GM19043 (cell line): ENCODE measurements around the gene IZUMO3.
"Not testable (repeated sequence)": the region's sequence is repeated elsewhere in the genome, so short reads cannot be mapped to it uniquely, and the experiment has no call there.

Experiments
- ATAC-seq: cut with Tn5 transposase; IDR thresholded peaks from one replicate; pipeline ENCODE4 v1.9.1; 2021; ENCODE audit warnings: low read depth; ENCODE audit not compliant: unreplicated experiment

Gene IZUMO3, protein sequence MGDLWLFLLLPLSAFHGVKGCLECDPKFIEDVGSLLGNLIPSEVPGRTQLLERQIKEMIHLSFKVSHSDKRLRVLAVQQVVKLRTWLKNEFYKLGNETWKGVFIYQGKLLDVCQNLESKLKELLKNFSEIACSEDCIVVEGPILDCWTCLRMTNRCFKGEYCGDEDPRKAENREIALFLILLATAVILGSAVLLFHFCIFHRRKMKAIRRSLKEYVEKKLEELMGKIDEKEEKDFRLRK

DNA sequence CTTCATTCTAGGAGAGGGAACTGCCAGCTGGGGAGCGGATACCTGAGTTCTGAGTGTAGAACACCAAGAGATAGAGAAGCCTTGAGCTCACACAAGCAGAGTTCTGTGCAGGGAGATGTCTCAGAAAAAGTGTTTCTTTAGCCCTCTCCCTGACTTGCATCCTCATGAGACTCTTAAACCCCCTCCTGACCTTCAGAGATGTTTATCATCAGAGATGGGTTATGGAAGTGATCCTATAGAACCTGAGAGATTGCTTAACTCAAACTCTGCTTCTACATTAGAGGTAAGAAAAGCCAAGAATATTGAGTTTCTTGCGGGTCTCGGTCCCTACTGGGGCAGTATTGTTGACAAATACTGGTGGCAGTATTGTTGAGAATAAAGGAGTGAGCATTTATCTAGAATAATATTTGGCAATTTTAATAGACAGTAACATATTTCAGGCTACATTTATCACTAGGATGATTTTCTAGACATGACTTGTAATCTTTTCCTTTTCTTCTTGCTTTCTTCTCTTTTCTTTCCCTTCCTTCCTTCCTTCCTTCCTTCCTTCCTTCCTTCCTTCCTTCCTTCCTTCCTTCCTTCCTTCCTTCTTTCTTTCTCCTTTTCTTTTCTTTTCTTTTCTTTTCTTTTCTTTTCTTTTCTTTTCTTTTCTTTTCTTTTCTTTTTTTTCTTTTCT, at the start of gene IZUMO3:
IZUMO3 (minus strand) TSS at position 51 of the 676 bp plus-strand sequence. CDS start 248 bp downstream, outside the sequence.
- ATAC-seq, result no peak

DNA sequence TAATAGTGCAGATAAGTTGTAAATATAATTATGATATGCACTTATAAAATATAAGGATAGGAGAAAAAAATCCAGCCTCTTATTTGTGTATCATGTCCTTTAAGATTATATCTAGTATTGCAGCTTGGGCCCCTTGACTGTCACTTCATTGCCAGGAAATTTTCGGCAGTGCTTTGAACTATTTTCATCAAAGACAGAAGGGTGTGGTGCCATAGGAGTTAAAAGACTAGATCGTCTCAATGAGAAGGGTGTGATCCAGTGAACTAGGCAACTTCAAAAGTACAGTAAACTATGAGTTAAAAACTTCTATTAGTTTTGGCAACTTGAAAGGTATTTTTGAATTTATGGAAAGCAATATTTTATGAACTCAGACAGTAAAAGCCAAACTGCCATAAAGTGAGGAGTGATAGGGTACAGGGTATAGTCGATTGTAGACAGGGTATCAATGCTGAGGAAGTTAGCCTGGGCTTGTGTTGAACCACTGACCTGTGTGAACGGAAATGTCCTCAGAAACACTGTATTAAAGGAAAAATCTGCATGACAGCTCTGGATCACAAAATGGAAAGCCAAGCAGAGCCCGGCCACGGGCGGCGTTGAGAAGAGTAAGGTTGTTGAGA, 48.6 kb upstream of the IZUMO3 start:
- ATAC-seq, result no peak

DNA sequence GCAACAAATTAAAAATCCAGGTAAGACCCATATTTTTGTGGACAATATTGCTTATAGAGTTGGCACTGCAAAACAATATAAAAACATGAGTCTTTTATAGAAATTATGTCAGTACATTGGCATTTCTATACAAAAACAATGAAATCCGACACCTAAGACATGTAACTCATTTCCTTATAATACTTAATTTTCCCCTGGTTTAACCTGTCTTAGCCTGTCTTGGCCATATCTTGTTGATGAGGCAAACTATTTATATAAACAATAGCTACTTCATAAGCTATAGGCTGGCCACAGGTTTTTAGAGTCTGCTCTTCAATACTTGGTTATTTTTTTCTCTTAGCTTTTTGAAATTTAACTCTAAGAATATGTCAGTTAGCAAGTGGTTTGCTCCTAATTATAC, 44.7 kb upstream of the IZUMO3 start:
- ATAC-seq, result no peak

DNA sequence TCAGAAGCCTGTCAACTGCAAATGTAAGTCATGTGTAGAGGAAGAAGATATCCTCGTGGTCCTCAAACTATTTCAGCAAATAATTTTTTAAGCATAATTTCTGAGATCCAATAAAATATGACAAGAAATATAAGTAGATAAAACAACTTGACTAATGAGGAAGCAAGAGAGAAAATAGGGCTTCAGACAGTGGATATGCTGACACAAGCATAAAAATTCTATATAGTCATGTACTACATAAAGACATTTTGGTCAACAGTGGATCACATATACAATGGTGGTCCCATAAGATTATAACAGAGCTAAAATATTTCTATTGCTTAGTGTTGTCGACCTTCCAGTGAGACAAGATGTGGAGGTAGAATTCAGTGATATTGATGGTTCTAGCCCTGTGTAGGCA, 42.2 kb upstream of the IZUMO3 start:
- no peak for ATAC-seq

DNA sequence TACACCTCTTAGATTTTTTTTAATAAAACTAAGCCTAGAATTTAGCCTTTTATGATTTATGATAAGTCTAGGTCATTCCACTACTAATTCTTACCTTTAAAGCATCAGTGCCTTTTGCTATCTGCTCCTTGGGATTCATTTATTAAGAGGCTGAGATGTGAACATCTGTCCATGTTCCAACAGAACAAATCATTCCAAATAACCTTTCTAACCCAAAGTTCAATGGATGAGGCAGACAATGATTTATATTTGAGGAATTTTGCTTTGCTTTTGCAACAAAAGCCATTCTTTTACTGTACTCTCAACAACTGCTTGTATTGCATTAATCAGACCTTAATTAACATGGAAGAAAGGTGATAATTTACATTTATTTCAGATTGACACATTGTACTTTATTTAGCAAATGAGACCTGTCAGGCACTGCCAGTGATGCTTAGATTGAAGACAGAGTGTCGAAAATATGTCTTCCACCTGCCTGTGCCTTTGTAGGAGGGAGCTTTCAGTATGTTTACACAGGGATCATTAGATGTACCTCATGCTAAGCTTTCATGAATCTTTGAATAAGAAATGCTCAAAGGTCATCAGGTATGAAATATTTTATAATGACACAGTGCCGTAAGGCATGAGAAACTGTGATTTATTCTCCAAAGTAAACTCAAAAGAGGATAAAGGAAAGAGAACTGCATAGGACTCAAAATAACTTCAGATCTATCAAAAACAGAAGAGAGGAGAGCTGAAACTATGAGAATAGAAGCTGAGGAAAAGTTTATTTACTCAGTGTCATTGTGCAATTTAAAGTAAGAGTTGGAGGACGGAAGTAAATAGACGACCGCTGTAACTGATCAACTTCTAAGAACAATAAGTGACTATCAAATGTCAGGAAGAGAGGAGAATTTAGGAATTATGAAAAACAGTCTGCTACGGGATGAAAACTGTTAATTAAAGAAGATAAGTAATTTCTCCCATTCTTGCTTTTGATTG, 36.7 kb upstream of the IZUMO3 start:
- no peak for ATAC-seq

DNA sequence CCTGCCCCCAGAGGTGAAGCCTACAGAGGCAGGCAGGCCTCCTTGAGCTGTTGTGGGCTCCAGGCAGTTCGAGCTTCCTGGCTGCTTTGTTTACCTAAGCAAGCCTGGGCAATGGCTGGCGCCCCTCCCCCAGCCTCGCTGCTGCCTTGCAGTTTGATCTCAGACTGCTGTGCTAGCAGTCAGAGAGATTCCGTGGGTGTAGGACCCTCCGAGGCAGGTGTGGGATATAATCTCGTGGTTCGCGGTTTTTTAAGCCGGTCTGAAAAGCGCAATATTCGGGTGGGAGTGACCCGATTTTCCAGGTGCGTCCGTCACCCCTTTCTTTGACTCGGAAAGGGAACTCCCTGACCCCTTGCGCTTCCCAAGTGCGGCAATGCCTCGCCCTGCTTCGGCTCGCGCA, 34.3 kb upstream of the IZUMO3 start:
- ATAC-seq, result not testable (repeated sequence)

DNA sequence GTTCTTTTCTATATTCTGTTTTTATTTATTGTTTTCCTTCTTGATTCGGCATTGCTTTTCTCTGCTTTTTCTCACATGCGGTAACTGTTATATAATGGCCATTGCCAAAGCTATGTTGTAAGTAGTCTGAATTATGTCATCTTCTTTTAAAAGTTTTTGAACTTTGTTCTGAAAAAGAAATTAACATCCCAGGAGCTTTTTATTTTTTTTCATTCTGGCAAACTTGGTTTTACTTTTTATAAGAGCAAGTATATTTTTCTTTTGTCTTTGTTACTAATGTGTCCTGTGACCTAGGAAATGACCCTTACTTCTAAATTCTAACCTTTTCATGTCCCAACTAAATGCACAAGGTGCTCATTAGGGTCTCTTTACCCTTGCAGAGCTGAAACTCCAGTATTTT, 26.7 kb upstream of the IZUMO3 start:
- no peak for ATAC-seq

DNA sequence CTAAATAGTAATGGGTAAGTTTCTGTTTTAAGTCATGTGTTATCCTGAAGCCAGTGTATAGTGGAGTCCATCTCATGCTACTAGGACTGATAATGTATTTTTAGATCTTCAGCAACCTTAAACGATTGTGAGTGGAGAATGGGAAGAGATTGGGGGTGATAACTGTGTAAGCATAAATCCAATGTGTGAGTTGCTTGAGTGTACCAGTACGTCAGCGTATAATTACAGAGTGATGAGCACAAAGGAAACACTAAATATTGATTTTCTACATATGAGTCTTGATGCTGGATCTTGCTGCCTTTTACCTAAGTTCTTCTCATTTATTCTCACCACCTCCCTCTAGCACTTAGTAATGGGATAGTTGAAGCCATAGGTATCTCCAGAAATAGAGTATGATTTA, 16.3 kb upstream of the IZUMO3 start:
- ATAC-seq, result no peak

DNA sequence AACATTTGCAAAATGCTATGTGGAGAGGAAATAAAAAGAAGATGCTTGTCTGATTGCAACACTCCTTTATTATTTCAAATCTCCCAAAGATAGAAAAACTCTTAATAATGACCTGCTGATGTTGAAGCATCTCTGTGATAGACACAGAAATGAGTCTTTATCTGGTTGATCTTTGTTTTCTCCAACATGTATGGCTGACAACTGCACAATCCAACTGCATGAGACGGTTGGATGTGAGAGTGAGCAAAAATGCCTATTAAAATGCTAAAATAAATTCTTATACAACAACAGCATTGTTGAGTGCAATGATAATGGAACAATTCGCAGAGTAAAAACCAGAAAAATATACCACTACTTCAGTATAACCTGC, 7.5 kb upstream of the IZUMO3 start:
- ATAC-seq, result no peak

DNA sequence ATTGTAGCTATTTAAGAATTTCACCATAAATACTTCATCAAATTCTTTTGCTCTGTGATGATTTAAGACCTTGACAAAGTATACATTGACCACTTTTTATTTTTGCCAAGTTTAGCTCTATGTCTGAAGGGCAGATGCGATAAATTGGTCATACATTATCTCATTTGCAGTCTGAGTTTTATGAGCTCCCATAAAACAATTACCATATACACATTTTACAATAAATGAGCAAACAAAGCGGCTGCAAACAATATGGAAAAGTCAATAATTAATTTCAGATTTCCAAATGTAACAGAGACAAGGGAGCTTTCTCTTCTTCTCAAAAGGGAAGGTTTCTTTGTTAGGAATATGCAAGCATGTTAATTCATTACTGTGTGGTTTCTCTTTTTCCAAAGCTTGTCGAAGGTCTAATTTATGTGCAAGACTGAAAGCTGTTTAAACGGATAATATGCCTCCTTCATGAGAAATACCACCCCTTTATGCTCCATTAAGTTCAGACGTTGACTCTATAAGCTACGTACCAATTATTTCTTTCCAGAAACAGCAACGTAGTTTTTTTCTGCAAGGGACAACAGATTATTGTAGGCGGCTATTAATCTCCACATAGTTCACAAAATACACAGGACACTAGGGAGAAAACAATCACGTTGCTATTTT, 7.0 kb upstream of the IZUMO3 start:
- no peak for ATAC-seq

DNA sequence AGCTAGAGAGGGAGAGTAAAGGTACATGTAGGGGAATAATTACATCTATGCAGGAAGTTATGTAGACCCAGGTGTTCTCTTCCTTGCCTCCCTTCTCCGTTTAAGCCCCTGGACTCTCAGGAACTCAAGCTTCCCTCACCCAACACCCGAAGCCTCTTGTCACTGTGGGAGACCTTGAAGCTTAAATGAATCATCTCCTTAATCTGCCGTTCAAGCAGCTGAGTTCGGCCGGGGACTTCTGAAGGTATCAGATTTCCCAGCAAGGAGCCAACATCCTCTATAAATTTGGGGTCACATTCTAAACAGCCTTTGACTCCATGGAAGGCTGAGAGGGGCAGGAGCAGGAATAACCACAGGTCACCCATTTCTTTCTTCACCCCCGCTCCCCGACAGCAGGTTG, 412 bp downstream of the IZUMO3 start:
- no peak for ATAC-seq

DNA sequence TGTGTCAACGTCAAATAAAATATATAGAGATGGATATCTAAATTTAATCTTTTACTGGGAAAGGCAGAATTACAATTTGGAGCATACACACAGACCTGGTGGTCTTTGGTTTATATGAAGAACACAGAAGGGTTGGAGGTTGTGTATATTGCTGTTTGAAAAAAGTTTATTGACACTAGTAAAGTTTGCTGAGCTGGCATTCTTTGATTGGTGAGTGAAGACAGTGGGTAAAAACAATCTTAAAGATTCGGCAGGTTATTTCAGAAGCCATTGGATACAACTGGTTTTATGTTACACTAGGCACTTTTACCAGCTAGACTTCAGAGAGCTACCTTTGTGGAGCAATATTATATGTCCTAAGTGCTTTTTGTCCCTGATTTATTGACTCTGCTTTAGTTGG, 27.2 kb downstream of the IZUMO3 start:
- ATAC-seq, result no peak

DNA sequence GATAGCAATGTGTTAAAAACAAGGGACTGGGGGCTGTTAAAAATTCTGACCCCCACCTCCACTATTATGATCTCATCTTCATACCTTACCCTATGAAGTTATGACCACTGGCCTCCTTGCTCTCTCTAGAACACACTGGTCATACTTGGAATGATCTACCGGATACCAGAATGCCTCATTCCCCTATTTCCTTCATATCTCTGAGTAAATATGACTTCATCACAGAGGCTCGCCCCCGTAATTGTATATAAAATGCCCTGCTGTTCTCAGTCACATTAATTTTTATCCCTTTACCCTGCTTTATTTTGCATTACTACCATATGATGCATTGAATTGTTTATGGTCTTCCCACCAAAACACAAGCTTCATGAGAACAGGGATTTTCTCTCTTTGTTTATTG, 29.2 kb downstream of the IZUMO3 start:
- no peak for ATAC-seq

DNA sequence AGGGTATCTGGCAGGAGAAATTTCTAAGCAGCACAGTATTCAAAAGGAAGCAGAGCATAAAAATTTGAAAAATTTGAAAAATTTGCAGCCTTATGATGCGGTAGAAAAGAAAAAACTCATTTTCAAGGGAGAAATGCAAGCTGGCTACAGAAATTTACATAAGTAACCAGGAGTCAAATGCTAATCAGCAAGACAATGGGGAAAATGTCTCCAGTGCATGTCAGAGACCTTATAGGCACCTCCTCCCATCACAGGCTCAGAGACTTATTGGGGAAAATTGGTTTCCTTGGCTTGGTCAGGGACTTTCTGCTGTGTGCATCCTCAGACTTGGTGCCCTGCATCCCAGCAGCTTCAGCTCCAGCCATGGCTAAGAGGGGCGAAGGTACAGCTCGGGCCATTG, 35.8 kb downstream of the IZUMO3 start:
- no peak for ATAC-seq

DNA sequence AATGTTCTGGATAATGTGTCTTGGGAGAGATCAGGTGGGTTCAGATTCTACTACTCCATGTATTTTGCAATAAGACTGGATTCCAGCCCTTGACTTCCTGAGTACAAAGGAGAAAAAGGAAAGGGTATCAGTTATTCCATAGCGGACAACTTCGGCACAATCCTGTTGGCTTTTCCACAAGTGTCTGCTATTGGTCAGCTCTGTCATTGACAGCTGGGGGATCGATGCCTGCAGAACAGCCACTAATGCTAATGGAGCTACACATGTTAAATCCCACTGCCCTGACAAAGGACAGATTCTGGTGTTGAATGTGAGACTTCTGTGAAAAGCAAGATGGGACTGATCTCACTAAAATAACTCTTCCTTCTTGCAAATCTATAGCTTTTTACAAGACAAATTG, 41.2 kb downstream of the IZUMO3 start:
- ATAC-seq, result no peak

DNA sequence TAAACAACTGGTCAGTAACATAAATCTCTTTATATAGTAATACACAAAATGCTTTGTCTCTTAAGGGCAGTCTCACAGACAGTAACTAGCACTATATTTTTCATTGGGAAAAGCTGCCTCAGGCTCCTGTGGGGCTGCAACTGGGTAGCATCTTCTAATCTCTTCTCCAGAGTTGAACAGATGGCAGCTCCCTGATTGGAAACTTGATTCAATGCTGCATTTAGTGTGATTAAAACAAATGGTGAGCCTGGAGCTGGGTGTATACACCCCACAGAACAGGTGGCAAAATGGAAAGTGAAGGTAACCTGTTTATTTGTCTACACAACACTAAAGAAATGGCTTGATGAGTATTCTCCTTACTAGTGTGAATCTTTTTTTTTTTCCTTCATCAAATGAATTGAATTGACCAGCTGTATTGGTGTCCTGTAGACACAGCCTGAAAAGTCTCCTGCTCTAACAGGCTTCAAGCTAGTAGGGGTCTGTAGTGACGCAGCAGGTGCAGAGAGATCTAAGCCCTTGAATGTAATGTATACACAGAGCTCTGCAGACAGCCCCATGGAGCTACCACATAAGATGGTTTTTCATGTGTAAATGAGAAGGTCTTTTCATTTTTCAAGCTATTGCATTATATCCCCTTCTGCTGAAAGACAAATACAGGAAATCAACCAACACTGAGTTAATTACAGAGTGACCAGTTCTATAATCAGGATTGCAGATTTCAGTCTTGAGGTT, 43.3 kb downstream of the IZUMO3 start:
- no peak for ATAC-seq

DNA sequence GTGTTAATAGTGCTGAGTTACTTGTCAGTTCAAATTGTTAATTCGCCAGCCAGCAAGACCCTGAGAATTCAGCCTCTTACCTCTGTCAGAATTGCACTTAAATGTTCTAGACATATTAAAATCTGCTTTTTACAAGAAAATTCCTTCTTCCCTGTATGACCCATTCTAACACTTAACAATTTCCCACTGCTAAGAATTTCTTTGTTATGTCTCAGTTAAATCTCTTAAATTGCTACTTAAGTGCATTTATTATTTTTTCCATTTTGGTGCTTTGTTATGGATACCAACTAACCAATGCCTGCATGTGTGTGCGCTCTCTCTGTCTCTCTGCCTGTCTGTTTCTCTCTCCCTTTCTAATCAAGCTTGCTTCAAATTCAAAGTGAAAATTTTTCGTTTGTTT, 44.9 kb downstream of the IZUMO3 start:
- ATAC-seq, result no peak

DNA sequence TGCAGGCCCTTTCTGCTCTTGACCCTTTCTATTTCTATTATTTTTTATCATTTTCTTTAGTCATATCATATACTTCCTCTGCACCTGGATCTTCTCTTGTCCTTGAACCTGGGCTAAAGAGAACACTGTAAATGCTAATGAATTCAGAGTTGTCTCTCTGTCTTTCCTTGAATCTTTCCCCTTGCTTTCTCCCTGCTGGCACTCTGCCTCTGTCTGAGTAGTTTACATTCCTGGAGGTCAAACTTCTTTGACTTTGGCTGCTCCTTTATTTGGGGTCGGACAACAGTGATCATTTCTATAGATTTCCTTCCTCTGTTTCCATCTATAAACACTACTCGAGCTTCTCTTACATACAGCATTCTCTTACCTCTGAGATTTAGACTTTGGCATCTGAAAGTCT, 47.1 kb downstream of the IZUMO3 start:
- ATAC-seq, result no peak

DNA sequence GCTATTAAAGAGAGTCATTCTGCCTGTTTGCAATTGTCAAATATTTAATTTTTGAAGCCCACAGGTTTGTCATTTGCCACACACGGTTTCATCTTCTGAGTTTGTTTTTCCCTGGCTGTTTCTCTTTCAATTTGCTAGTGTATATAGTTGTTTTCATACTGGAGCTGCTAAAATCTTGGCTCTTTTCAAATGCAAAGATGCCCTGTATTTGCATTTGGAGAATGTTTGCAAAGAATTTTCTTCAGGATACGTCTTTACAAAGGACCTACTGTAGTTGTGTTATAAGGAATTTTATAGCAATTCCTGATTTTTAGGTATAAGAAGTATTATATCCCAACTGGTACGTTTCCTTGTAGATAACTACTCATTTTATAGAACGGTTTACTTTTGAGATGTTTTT, 48.0 kb downstream of the IZUMO3 start:
- ATAC-seq, result no peak
